BJ (cell line): Measurements from ENCODE around the gene PARD3. TPM values are rescaled to one million over a fixed set of nuclear protein-coding genes. Genes with fewer than 3 reads are reported as not detected.

ENCODE experiments used
- CTCF ChIA-PET: fragments of 350-600 bp; formaldehyde crosslinking; extraction: SDS; loops from one replicate; lab custom pipeline; 2021; ENCODE audit warnings: antibody characterized with exemption, inconsistent platforms; lab: Yijun Ruan, JAX
- POLR2A ChIA-PET: fragments of 300-600 bp; sonication (Branson Sonifier 250); formaldehyde crosslinking; extraction: SDS; loops from one replicate; lab custom pipeline; 2021; ENCODE audit warnings: antibody characterized with exemption; lab: Charles Lee
- DNase-seq: peaks from one replicate; pipeline ENCODE4 v3.0.0-alpha.2; 2011; ENCODE audit warnings: low read depth
- H3K27me3 ChIP-seq: 2 replicates; pipeline ENCODE4 v1.6.0; 2011; ENCODE audit warnings: low read length; ENCODE audit not compliant: control insufficient read depth, insufficient read depth
- H3K36me3 ChIP-seq: 2 replicates; pipeline ENCODE4 v1.5.1; 2011; ENCODE audit warnings: low read length; ENCODE audit not compliant: control insufficient read depth, insufficient read depth
- H3K4me3 ChIP-seq: 2 replicates; pipeline ENCODE4 v1.5.1; 2011; ENCODE audit warnings: low read depth, mild to moderate bottlenecking, control low read depth, low read length
- CTCF ChIP-seq: IDR thresholded peaks from 2 replicates; pipeline ENCODE4 v1.5.1; 2011; ENCODE audit warnings: low read depth, mild to moderate bottlenecking, control low read depth, inconsistent platforms, low read length, moderate library complexity; ENCODE audit not compliant: insufficient read depth
- polyA plus RNA-seq: library from polyadenylated mRNA; depleted of rRNA; stranded (reverse); fragments of >200 nt; gene quantifications from 2 replicates; pipeline ENCODE4 v1.2.3, GENCODE V29; 2011

PARD3 gene
- polyA plus RNA-seq, 1 experiment, result 17.7 TPM

GRCh38 chr10:34824870-34825269 is 9.8 kb upstream of the PARD3 start:
- ChIA-PET CTCF (interaction anchor here (1.5 to 1.7 kb wide), 3 partner anchors 9 to 101 kb away, joined by 4 to 10 read pairs (median 5); no protein-coding TSS in a partner anchor), POLR2A (no interaction called here)

GRCh38 chr10:34821587-34822585 is 6.8 kb upstream of the PARD3 start:
- POLR2A ChIA-PET, result no interaction called here

More at GRCh38 chr10:34824870-34825269, 9.8 kb upstream of the PARD3 start:
- peak; percentile 29; the same call in 1 of the 2 replicates for TF ChIP-seq CTCF
- Histone ChIP-seq H3K36me3 (no peaks in the 10 kb centered on the region), H3K27me3 (no peaks in the 10 kb centered on the region), H3K4me3 (no peak overlapping the region)
- DNase-seq, result no peak

GRCh38 chr10:34817586-34817985 is 2.5 kb upstream of the PARD3 start:
- Histone ChIP-seq H3K27me3 (no peaks in the 10 kb centered on the region), H3K4me3 (no peak overlapping the region), H3K36me3 (no peaks in the 10 kb centered on the region)
- ChIA-PET CTCF (interaction anchor here (0.6 to 2.6 kb wide), 2 partner anchors 94 to 800 kb away, joined by 3 to 9 read pairs; no protein-coding TSS in a partner anchor), POLR2A (no interaction called here)
- TF ChIP-seq CTCF, result no peak
- no peak for DNase-seq

More at GRCh38 chr10:34821587-34822585, 6.8 kb upstream of the PARD3 start:
- no peak for DNase-seq
- H3K27me3 ChIP-seq, result no peaks in the 10 kb centered on the region
- H3K36me3 ChIP-seq, result no peaks in the 10 kb centered on the region
- no peak for TF ChIP-seq CTCF
- no peak overlapping the region for H3K4me3 ChIP-seq
- CTCF ChIA-PET, result interaction anchor here (1.3 kb wide), 1 partner anchor 20 kb away, joined by 3 read pairs; no protein-coding TSS in a partner anchor

- no peaks in the 10 kb centered on the region for H3K36me3 ChIP-seq
- ChIA-PET POLR2A (no interaction called here), CTCF (interaction anchor here (0.6 to 2.6 kb wide), 2 partner anchors 93 to 152 kb away, joined by 3 to 9 read pairs; no protein-coding TSS in a partner anchor)
- TF ChIP-seq CTCF, result no peak
- no peak for DNase-seq
- H3K4me3 ChIP-seq, result no peak overlapping the region
- H3K27me3 ChIP-seq, result no peaks in the 10 kb centered on the region
Observed at GRCh38 chr10:34817054-34817453, 2.0 kb upstream of the PARD3 start.

GRCh38 chr10:34816501-34817002 is 1.5 kb upstream of the PARD3 start:
- ChIA-PET POLR2A (no interaction called here), CTCF (interaction anchor here (0.6 to 2.6 kb wide), 3 partner anchors 9 to 152 kb away, joined by 3 to 9 read pairs (median 6); no protein-coding TSS in a partner anchor)
- Histone ChIP-seq H3K36me3 (no peaks in the 10 kb centered on the region), H3K27me3 (no peaks in the 10 kb centered on the region), H3K4me3 (peak overlapping the region; percentile 5)
- DNase-seq, result no peak
- peak; percentile 19; the same call in 1 of the 2 replicates for TF ChIP-seq CTCF
